Stomach smooth muscle (tissue), 2 donors: ENCODE results near the gene CBLC.

Source experiments
- H3K27ac ChIP-seq: one replicate; pipeline ENCODE4 v1.7.0; 2013; ENCODE audit warnings: mild to moderate bottlenecking, low read length, inconsistent platforms
- H3K27me3 ChIP-seq, 2 donors: one replicate each; pipeline ENCODE4 v1.7.0; 2013; ENCODE audit warnings: low read length in 2 of 2; ENCODE audit not compliant: insufficient read depth in 2 of 2, control insufficient read depth in 1 of 2
- H3K36me3 ChIP-seq, 2 donors: one replicate each; pipeline ENCODE4 v1.7.0; 2013; ENCODE audit warnings: low read length in 2 of 2; ENCODE audit not compliant: control insufficient read depth in 2 of 2, insufficient read depth in 2 of 2
- H3K4me1 ChIP-seq: one replicate; pipeline ENCODE4 v1.7.0; 2013; ENCODE audit warnings: low read length; ENCODE audit not compliant: control insufficient read depth, insufficient read depth
- H3K4me3 ChIP-seq, 2 donors: one replicate each; pipeline ENCODE4 v1.7.0; 2013; ENCODE audit warnings: low read length in 2 of 2
- H3K9ac ChIP-seq, 2 donors: one replicate each; pipeline ENCODE4 v1.7.0; 2013; ENCODE audit warnings: low read length in 2 of 2, mild to moderate bottlenecking in 1 of 2
- H3K9me3 ChIP-seq, 2 donors: one replicate each; pipeline ENCODE4 v1.7.0; 2013; ENCODE audit warnings: low read length in 2 of 2; ENCODE audit not compliant: control insufficient read depth in 2 of 2
- donor health status: healthy.
- donor health status: Pancreatic carcinoma.

The CBLC gene

GRCh38 chr19:44846455-44847143 lies 68.9 kb downstream of the CBLC start:
- Histone ChIP-seq H3K27me3 (no peaks in the 10 kb centered on the region), H3K9ac (peak overlapping the region; percentile 93 to 98), H3K4me3 (peak overlapping the region; percentile 89 to 96), H3K4me1 (peaks cover 48% of the 10 kb centered on the region), H3K27ac (peak overlapping the region; percentile 90), H3K36me3 (peaks cover 0 to 2% of the 10 kb centered on the region in 2 donors), H3K9me3 (no peaks in the 10 kb centered on the region)

DNA sequence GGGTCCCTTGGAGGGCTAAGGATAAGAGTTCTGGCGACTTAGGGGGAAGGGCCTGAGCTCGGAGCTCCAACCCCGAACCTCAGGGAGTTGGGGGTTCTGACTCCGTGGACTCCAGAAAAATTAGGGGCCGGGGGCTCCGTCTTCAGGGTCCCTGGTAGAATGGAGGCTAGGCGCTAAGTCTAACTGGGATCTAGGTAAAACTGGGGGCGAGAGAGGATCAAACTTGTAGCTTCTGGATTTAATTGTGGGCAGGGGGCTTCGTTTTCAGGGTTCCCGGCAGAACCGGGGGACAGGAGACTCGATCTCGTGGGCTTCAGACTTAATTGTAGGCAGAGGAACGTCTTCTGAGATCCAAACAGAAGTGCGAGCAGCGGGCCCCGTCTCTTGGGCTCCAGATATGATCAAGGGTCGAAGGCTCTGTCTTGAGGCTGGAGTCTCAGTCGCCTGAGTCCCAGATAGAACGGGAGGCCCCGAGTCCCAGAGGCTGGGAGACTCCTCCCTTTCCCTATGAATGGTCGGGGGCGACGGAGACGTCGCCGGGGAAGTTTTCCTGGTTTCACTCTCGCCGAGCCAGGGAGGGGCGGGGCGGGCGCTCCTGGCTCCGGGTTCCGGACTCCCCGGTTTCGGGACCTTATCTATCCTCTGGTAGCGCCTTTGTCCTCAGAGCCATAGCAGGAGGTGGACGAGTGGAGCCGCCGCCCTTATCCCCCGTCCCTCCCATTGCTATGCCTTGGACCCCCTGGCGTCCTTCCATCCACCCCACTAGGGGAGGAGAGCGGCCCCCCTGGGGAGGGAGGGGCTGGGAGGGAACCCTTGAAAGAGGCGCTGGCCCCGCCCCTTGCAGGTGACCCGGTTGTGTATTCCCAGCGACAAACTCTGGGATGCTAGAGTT lies 69.7 kb downstream of the CBLC start:
- no peaks in the 10 kb centered on the region for H3K27me3 ChIP-seq
- H3K4me1 ChIP-seq: peaks cover 50% of the 10 kb centered on the region

GRCh38 chr19:44848036-44848811 lies 70.5 kb downstream of the CBLC start:
- Histone ChIP-seq H3K27ac (peak overlapping the region; percentile 90), H3K4me1 (peaks cover 50% of the 10 kb centered on the region), H3K9me3 (no peaks in the 10 kb centered on the region), H3K4me3 (peak overlapping the region; percentile 89 to 96), H3K27me3 (no peaks in the 10 kb centered on the region), H3K36me3 (peaks cover 0 to 2% of the 10 kb centered on the region in 2 donors), H3K9ac (peak overlapping the region; percentile 64 to 98)

More for the DNA sequence above, 69.7 kb downstream of the CBLC start:
- Histone ChIP-seq H3K9me3 (no peaks in the 10 kb centered on the region), H3K36me3 (peaks cover 0 to 2% of the 10 kb centered on the region in 2 donors), H3K4me3 (peak overlapping the region; percentile 89 to 96), H3K9ac (peak overlapping the region; percentile 90 to 98), H3K27ac (peak overlapping the region; percentile 90)

DNA sequence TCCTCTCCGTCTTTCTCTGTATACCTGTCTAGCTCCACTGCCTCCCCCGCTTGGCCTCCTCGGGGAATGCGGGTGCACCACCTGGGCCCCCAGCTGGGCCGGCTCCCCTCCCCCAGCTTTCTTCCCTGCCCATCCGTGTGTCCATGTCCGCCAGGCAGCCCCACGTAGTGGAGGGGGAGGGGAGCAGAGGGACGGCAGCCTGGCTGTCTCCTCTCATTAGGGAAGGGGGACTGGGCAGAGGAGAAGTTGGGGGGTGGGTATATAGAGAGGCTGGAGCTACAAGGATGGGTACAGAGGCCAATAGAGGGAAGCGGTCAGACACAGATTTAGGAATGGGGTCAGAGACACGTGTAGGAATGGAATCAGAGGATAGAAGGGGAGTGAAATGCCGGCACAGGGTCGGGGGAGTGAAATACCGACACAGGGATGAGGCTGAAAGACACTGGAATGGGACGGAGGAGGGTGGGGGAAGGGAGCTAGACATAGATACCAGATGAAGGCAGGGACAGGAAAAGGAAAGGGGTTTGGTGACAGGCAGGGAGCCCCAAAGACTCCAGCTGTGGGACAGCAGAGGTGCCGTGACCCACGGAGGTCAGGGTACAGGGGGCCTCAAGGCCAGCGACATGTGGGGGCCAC lies 71.2 kb downstream of the CBLC start:
- peaks cover 50% of the 10 kb centered on the region for H3K4me1 ChIP-seq
- H3K9ac ChIP-seq: peak overlapping the region; percentile 64 to 98
- peak overlapping the region; percentile 89 to 96 for H3K4me3 ChIP-seq
- peak overlapping the region; percentile 90 for H3K27ac ChIP-seq
- no peaks in the 10 kb centered on the region for H3K27me3 ChIP-seq
- peaks cover 0 to 2% of the 10 kb centered on the region in 2 donors for H3K36me3 ChIP-seq
- H3K9me3 ChIP-seq: no peaks in the 10 kb centered on the region
